WTC11 (cell line): ENCODE measurements around the gene RPH3AL.
"Not testable (repeated sequence)": the region's sequence is repeated elsewhere in the genome, so short reads cannot be mapped to it uniquely, and the experiment has no call there.

Experiments
- ATF3 ChIP-seq: sonication (generic); formaldehyde crosslinking; conservative IDR thresholded peaks from 2 replicates; pipeline ENCODE4 v1.8.1; 2022; ENCODE audit warnings: mild to moderate bottlenecking, missing genetic modification reagents
- CTCF ChIP-seq: fragments of 200-600 bp; IDR thresholded peaks from 2 replicates; pipeline ENCODE4 v1.8.0; 2022; ENCODE audit warnings: antibody characterized with exemption
- ELF4 ChIP-seq: sonication (generic); formaldehyde crosslinking; IDR thresholded peaks from 2 replicates; pipeline ENCODE4 v1.8.1; 2022; ENCODE audit warnings: low read depth, mild to moderate bottlenecking, moderate library complexity, missing genetic modification reagents
- ESRRA ChIP-seq: sonication (generic); formaldehyde crosslinking; IDR thresholded peaks from 2 replicates; pipeline ENCODE4 v1.8.1; 2022; ENCODE audit warnings: mild to moderate bottlenecking, missing genetic modification reagents, borderline replicate concordance
- IRF1 ChIP-seq: sonication (generic); formaldehyde crosslinking; IDR thresholded peaks from 2 replicates; pipeline ENCODE4 v1.8.0; 2023; ENCODE audit warnings: missing genetic modification reagents
- JUN ChIP-seq: sonication (generic); formaldehyde crosslinking; IDR thresholded peaks from 2 replicates; pipeline ENCODE4 v1.8.0; 2023; ENCODE audit warnings: mild to moderate bottlenecking, missing genetic modification reagents
- MAX ChIP-seq: sonication (generic); formaldehyde crosslinking; IDR thresholded peaks from 2 replicates; pipeline ENCODE4 v1.8.0; 2022; ENCODE audit warnings: mild to moderate bottlenecking, missing genetic modification reagents
- SMAD4 ChIP-seq: sonication (generic); formaldehyde crosslinking; IDR thresholded peaks from 2 replicates; pipeline ENCODE4 v1.8.0; 2022; ENCODE audit warnings: mild to moderate bottlenecking, missing genetic modification reagents
- SP1 ChIP-seq: sonication (generic); formaldehyde crosslinking; conservative IDR thresholded peaks from 2 replicates; pipeline ENCODE4 v1.8.1; 2022; ENCODE audit warnings: missing genetic modification reagents
- TEAD4 ChIP-seq: sonication (generic); formaldehyde crosslinking; IDR thresholded peaks from 2 replicates; pipeline ENCODE4 v1.8.0; 2022; ENCODE audit warnings: mild to moderate bottlenecking, missing genetic modification reagents
- ZNF532 ChIP-seq: fragments of 250-450 bp; sonication (Bioruptor Pico); IDR thresholded peaks from 2 replicates; pipeline ENCODE4 v1.9.0; 2021; ENCODE audit warnings: mild to moderate bottlenecking, borderline replicate concordance

GRCh38 chr17:198225-198624 lies 154.4 kb downstream of the RPH3AL start:
- not testable (repeated sequence) for TF ChIP-seq CTCF; MAX; ESRRA (CRISPR knock-in tag); ZNF532 (CRISPR knock-in tag); JUN (CRISPR knock-in tag); ELF4 (CRISPR knock-in tag); IRF1; ATF3 (CRISPR knock-in tag); SP1 (CRISPR knock-in tag); TEAD4; SMAD4 (CRISPR knock-in tag)
